G401.6 (cell line): ENCODE data around the gene RAB40C.

ENCODE experiments used
- FAIRE-seq: peaks from 2 replicates; lab custom pipeline; 2012; peaks lifted over from hg19 to GRCh38; lab: Jason Lieb, UNC

The RAB40C gene

DNA sequence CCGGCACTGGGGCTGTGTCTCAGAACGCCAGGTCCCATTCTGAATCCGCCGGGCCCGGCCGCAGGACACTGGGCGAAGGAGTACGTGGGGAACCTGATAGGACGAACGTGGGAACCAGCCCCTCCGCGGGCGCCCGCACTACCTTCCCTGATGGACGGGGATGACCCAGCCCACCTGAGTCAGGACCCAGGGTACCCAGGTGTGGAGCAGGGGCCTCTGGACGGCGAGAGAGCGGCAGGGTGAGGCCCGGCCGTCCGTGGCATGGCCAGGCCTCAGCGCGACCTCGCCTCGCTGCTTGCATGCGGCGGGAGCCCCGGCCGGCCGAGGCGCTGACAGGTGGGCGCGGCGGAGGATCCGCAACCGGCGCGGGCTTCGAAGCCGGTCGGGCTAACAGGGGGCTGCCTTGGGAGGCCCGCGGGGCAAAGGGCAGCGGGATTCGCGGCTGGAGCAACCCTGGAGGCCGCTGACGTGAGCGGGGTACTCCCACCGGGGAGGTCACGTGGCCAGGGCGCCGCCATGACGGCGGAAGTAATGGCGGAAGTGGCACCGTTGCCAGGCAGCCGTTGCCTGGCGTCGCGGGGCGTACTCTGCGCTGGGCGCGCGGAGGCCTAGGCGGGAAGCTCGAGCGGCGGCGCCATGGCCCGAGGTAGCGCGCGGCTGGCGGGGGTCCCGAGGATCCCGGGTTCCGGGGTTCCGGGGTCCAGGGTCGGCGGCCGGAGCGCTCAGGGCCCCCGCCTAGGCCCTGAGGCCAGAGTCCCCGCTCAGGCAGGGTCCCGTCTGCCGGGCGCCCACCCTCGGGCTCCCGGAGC is 59.1 kb downstream of the RAB40C start, which contains the start of gene WDR90:
Gene WDR90, plus strand, starts transcription at position 585 of the 809 bp plus-strand sequence. Its CDS starts 52 bp downstream, at position 637.
- peak; percentile 63 for FAIRE-seq

DNA sequence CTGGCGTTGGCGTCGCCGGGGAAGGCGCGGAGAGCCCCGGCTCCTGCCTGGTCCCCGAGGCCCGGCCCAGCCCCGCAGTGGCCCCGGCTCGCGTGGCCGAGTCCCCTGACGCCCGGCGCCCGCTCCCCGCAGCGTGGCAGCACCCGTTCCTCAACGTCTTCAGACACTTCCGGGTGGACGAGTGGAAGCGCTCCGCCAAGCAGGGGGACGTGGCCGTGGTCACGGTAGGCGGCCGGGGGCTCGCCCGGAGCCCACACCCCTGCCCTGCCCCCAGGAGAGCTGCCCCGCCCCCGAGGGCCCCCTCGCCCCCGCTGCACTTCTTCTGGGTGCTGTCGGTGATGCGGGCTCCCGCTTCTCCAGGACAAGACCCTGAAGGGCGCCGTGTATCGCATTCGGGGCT is 59.8 kb downstream of the RAB40C start:
- FAIRE-seq: no peak

- FAIRE-seq: no peak
These were observed 62.0 kb downstream of the RAB40C start for GRCh38 chr16:651844-652243.

- FAIRE-seq: no peak
These were observed 62.8 kb downstream of the RAB40C start for GRCh38 chr16:652454-653305.

DNA sequence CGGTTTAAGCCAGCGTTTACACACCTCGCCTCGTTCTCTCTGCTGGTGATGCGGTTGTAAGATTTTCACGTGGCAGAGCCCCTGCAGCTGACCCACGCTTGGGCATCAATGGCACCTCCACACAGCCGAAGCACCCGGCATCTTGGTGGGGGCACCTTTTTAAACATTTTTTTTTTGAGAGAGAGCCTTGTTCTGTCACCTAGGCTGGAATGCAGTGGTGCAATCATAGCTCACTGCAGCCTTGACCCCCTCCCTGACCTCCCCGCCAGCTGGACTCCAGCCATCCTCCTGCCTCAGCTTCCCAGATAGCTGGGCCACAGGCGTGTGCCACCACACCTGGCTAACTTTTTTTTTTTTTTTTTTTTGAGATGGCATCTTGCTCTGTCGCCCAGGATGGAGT is 64.2 kb downstream of the RAB40C start:
- FAIRE-seq: no peak

- FAIRE-seq: no peak
These were observed 67.6 kb downstream of the RAB40C start for GRCh38 chr16:657487-657886.

DNA sequence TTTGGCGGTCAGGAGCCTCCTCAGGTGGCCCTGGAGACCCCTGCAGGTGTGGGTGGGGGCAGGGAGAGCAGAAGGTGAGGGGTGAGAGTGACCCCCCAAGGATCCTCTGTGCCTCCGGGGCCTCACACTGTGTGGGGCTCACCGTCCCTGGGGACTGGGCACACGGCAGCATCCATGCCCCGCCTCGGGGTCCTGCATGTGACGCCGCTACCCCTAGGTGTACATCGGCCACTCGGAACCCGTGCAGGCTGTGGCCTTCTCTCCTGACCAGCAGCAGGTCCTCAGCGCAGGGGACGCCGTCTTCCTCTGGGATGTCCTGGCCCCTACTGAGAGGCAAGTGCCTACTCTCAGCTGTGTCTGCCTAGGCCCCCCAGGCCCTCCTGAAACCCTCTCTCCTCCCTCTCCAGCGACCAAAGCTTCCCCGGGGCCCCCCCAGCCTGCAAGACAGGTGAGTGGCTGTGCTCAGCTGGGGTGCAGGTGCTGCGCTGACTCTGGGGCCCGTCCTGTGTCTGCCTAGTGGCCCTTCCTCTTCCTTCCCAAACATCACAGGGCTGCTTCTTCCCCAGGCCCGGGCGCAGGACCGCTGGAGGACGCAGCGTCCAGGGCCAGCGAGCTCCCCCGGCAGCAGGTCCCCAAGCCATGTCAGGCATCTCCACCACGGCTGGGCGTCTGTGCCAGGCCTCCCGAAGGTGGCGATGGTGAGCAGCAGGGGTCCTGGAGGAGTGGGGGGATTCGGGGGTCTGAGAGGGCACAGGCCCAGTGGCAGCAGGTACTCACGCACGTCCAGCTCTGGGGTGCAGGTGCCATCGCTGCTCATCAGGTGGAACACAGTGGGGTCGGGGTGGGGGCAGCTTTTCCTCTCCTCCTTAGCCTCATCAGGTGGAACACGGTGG is 69.1 kb downstream of the RAB40C start:
- no peak for FAIRE-seq

DNA sequence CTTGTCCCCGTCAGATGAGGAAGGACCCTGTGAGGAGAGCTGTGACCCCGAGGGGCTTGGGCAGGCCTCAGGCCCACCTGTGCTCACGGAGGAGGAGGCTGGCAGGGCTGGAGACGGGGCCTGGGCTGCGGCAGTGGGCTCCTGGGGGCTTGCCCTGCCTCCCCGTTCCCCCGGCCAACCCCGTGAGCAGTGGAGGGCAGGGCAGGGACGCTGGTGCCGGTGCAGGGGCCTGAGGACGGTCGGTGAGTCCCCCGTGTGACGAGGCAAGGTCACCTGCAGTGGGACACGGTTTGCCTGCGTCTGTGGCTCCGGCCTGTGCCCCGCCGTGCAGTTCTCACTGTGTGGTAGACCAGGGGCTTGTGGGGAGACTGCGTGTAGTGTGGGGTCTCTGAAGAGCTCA is 69.8 kb downstream of the RAB40C start:
- no peak for FAIRE-seq

DNA sequence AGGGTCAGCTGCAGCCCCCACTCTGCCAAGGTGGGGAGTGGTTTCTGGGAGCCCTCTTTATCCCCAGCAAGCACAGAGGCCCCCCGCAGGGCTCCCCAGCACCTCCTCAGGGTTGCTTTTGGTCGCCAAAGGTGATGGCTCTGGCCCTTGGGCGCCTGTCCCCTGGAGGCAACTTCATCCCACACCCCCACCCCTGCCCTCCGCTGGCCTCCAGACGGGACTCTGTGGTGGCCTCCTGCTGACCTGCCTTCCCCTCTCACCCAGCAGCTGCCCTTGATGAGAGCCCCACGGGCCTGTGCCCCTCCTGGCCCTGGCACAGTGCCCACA is 70.2 kb downstream of the RAB40C start:
- FAIRE-seq: no peak

GRCh38 chr16:660459-661183 is 70.8 kb downstream of the RAB40C start:
- FAIRE-seq: no peak

GRCh38 chr16:661184-661821 is 71.4 kb downstream of the RAB40C start:
- FAIRE-seq: no peak

DNA sequence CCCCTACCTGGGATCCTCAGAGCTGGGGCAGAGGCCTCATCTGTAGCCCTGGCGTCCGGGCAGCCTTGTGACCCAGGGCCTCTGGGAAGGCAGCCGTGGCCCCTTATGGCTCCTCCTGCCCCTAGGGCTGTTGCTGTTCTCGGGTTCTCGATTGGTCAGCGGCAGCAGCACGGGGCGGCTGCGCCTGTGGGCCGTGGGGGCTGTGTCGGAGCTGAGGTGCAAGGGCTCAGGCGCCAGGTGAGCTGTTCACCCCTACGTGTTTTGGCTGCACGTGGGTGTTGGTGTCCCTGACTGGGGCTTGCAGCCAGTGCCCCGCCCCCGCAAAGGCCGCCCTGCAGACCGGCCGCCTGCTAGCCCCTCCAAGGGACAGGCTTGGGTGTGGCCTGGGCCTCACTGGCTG is 72.2 kb downstream of the RAB40C start:
- FAIRE-seq: no peak

DNA sequence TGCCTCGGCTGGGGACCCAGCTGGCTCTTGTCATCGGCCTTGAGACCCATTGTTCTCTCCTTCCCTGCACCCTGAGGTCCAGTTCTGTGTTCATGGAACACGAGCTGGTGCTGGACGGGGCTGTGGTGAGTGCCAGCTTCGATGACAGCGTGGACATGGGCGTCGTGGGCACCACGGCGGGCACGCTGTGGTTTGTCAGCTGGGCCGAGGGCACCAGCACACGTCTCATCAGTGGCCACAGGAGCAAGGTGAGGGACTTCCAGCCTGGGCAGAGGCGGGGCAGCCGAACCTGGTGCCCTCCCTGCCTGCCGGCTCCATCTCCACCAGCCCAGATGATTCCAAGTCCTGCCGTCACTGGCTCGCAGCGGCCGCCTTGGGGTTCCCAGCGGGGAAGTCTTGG is 72.7 kb downstream of the RAB40C start:
- no peak for FAIRE-seq

- no peak for FAIRE-seq
These were observed 76.7 kb downstream of the RAB40C start for GRCh38 chr16:666572-666971.

GRCh38 chr16:667113-667779 is 77.4 kb downstream of the RAB40C start:
- no peak for FAIRE-seq

GRCh38 chr16:667780-668518 is 78.1 kb downstream of the RAB40C start, which contains the start of gene RHOT2:
Gene RHOT2, plus strand, starts transcription at chr16:668132. Its CDS starts 68 bp downstream, at chr16:668200.
- no peak for FAIRE-seq

DNA sequence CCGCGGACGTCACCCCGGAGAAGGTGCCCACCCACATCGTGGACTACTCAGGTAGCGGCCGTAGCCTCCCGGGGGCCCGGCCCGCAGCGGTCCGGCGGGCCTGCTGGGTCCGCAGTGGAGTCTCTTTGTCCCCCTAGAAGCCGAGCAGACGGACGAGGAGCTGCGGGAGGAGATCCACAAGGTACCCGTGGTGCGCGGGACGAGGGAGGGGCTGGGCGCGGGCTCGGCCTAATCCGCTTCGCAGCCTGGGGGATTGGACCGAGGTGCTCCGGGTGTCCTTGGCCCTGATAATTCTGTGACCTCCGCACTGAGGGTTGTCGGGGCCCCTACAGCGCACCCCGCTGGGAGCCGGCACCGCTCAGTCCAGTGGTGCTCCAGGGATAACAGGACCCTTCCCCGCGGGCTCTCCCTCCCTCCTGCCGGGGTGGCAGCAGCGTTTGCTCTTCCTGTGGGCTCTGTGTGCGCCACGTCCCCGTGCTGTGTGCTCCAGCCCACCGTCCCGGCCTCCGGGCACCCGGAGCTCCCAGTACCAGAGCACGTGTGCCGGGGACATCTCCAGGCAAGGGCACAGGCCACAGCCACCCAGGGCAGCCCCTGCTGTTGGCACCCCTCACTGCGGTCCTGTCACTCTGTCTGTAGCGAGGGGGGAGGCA is 78.8 kb downstream of the RAB40C start:
- FAIRE-seq: no peak

DNA sequence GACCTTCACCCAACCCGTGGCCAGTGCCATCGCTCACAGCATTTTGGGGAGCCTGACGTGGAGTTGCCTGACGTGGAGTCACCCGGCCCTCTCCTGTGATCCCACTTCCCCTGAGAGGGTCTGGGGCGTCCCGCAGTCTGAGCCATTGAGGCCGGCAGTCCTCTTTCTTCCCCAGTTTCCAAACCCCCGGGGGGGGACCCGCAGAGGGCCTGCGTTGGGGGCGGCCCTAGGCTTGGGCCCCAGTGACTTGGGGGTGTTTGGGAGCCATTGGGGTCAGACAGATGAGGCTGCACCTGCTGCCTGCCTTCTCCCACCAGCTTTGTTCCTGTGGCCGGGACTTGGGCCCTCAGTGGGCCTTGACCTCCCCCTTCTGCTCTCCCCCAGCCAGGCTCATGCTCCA is 79.8 kb downstream of the RAB40C start:
- FAIRE-seq: no peak
